SU-DHL-6 (cell line): Measurements from ENCODE around the gene FUT8.

Experiments
- H2AFZ ChIP-seq: fragments of 200-600 bp; sonication (generic); 2 replicates; pipeline ENCODE4 v1.6.1; 2014; ENCODE audit warnings: low read depth, mild to moderate bottlenecking, moderate library complexity, mixed read lengths, antibody characterized with exemption, low read length; ENCODE audit not compliant: severe bottlenecking
- H3F3A ChIP-seq: fragments of 200-600 bp; shearing (Covaris generic); 2 replicates; pipeline ENCODE4 v1.6.0; 2016; ENCODE audit warnings: antibody characterized with exemption, mild to moderate bottlenecking; ENCODE audit not compliant: insufficient read depth
- H3K27ac ChIP-seq: fragments of 200-600 bp; sonication (generic); 2 replicates; pipeline ENCODE4 v1.5.1; 2016; ENCODE audit warnings: low read depth, mild to moderate bottlenecking, low read length, moderate library complexity, mixed read lengths
- H3K27me3 ChIP-seq: fragments of 200-600 bp; sonication (generic), shearing (Covaris generic); 2 replicates; pipeline ENCODE4 v1.6.0; 2014; ENCODE audit warnings: mild to moderate bottlenecking, low read length
- H3K36me3 ChIP-seq: fragments of 200-600 bp; sonication (generic); 2 replicates; pipeline ENCODE4 v1.6.1; 2014; ENCODE audit warnings: mild to moderate bottlenecking, low read length, mixed read lengths
- H3K4me2 ChIP-seq: fragments of 300-600, 200-600 bp; shearing (Covaris generic), sonication (generic); 2 replicates; pipeline ENCODE4 v1.6.0; 2014; ENCODE audit warnings: low read length, low read depth, mild to moderate bottlenecking; ENCODE audit not compliant: poor library complexity, severe bottlenecking
- H3K4me3 ChIP-seq: fragments of 200-600 bp; sonication (generic); 2 replicates; pipeline ENCODE4 v1.5.1; 2014; ENCODE audit warnings: antibody characterized with exemption, low read length, mild to moderate bottlenecking, mixed read lengths; ENCODE audit not compliant: insufficient read depth, poor library complexity, severe bottlenecking
- H3K79me2 ChIP-seq: fragments of 200-600 bp; sonication (generic); 2 replicates; pipeline ENCODE4 v1.6.1; 2014; ENCODE audit warnings: mild to moderate bottlenecking, low read length, moderate library complexity; ENCODE audit not compliant: insufficient read depth
- H3K9ac ChIP-seq: fragments of 200-600 bp; sonication (generic); 2 replicates; pipeline ENCODE4 v1.7.0; 2014; ENCODE audit warnings: mild to moderate bottlenecking, low read length
- H3K9me2 ChIP-seq: fragments of 200-600 bp; sonication (generic); replicated peaks from 2 replicates; pipeline ENCODE4 v1.6.1; 2014; ENCODE audit warnings: low read length; ENCODE audit not compliant: insufficient read depth
- H3K9me3 ChIP-seq: fragments of 200-600 bp; sonication (generic); 2 replicates; pipeline ENCODE4 v1.6.1; 2014; ENCODE audit warnings: low read length, mixed read lengths; ENCODE audit not compliant: insufficient read depth
- H4K20me1 ChIP-seq: fragments of 200-600 bp; sonication (generic); 2 replicates; pipeline ENCODE4 v1.6.1; 2014; ENCODE audit warnings: low read depth, mild to moderate bottlenecking, antibody characterized with exemption, low read length, moderate library complexity, mixed read lengths
- EZH2phosphoT487 ChIP-seq: fragments of 200-600 bp; sonication (generic), shearing (Covaris generic); conservative IDR thresholded peaks from 2 replicates; pipeline ENCODE4 v1.6.1; 2018; ENCODE audit warnings: mild to moderate bottlenecking, antibody characterized with exemption, low read length, moderate library complexity, mixed read lengths
- TF ChIP-seq, protein P1 (sequence below): fragments of 200-600 bp; sonication (generic); IDR thresholded peaks from one replicate; pipeline ENCODE4 v1.5.1; 2017; ENCODE audit warnings: antibody characterized with exemption, mild to moderate bottlenecking, low read length, moderate library complexity; ENCODE audit not compliant: insufficient read depth, poor library complexity, severe bottlenecking

Gene FUT8

GRCh38 chr14:65456247-65456646 lies 43.7 kb downstream of the FUT8 start:
- Histone ChIP-seq H3K9me2 (no peaks in the 10 kb centered on the region), H3K79me2 (peaks cover 53% of the 10 kb centered on the region), H3F3A (0 out of 2 replicates have a peak, but pooled peaks cover 3% of the 10 kb centered on the region), H3K27ac (no peak overlapping the region), H4K20me1 (no peaks in the 10 kb centered on the region), H3K4me3 (no peak overlapping the region), H3K27me3 (no peaks in the 10 kb centered on the region), H2AFZ (no peak overlapping the region), H3K9ac (no peak overlapping the region), H3K9me3 (peaks cover 11% of the 10 kb centered on the region; the same call in 1 of the 2 replicates), H3K36me3 (peaks cover 30% of the 10 kb centered on the region), H3K4me2 (no peak overlapping the region)
- TF ChIP-seq EZH2phosphoT487: no peak
- TF ChIP-seq, protein P1, sequence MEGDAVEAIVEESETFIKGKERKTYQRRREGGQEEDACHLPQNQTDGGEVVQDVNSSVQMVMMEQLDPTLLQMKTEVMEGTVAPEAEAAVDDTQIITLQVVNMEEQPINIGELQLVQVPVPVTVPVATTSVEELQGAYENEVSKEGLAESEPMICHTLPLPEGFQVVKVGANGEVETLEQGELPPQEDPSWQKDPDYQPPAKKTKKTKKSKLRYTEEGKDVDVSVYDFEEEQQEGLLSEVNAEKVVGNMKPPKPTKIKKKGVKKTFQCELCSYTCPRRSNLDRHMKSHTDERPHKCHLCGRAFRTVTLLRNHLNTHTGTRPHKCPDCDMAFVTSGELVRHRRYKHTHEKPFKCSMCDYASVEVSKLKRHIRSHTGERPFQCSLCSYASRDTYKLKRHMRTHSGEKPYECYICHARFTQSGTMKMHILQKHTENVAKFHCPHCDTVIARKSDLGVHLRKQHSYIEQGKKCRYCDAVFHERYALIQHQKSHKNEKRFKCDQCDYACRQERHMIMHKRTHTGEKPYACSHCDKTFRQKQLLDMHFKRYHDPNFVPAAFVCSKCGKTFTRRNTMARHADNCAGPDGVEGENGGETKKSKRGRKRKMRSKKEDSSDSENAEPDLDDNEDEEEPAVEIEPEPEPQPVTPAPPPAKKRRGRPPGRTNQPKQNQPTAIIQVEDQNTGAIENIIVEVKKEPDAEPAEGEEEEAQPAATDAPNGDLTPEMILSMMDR: no peak

DNA sequence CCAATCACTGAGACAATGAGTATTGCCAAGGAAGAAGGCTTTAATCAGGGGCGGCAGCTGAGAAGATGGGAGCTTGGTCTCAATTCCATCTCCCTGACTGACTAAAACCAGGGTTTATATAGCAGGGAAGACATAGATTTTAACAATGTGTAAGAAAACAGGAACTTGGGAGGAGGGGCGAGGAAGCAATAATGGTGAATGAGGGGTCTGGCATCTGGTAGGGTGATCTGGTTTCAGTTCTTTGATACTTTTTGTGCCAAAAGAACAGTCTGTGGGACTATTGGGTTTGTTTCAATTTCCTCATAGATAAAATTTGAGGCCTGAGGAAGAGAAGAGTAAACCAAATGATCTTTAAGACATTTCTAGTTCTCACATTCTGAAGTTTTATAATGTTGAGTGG lies 49.2 kb downstream of the FUT8 start:
- TF ChIP-seq, protein P1: no peak
- no peak for TF ChIP-seq EZH2phosphoT487
- Histone ChIP-seq H3K9ac (no peak overlapping the region), H3K4me3 (no peak overlapping the region), H3K36me3 (peaks cover 7% of the 10 kb centered on the region; the same call in 1 of the 2 replicates), H3F3A (0 out of 2 replicates have a peak, but pooled peaks cover 3% of the 10 kb centered on the region), H3K27ac (no peak overlapping the region), H3K79me2 (peaks cover 30% of the 10 kb centered on the region), H4K20me1 (no peaks in the 10 kb centered on the region), H2AFZ (no peak overlapping the region), H3K9me2 (no peaks in the 10 kb centered on the region), H3K4me2 (no peak overlapping the region), H3K27me3 (no peaks in the 10 kb centered on the region), H3K9me3 (no peaks in the 10 kb centered on the region)

DNA sequence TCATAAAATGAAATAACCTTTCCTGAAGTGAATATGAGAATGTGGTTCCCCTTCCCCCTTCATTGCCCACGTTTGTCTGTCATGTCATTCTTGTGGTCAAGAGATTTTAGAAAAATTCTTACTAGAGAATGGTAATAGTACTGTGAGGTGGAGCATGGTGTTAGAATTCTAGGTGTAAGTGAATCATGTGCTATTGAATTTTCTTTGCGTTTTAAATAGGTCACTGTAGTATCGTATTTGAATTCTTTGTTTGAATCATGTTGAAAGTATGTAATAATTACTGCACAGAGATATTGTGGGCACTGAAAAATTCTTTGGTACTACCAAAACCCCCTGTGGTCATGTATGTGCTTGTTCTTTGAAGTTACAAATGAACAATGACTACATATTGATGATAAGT lies 49.9 kb downstream of the FUT8 start:
- no peaks in the 10 kb centered on the region for H4K20me1 ChIP-seq

More for the DNA sequence above, 49.9 kb downstream of the FUT8 start:
- no peak overlapping the region for H3K9ac ChIP-seq
- H3K36me3 ChIP-seq: peaks cover 4% of the 10 kb centered on the region; the same call in 1 of the 2 replicates
- no peaks in the 10 kb centered on the region for H3K27me3 ChIP-seq
- 0 out of 2 replicates have a peak, but pooled peaks cover 3% of the 10 kb centered on the region for H3F3A ChIP-seq
- H3K27ac ChIP-seq: no peak overlapping the region
- no peaks in the 10 kb centered on the region for H3K9me2 ChIP-seq
- no peaks in the 10 kb centered on the region for H3K9me3 ChIP-seq
- H2AFZ ChIP-seq: no peak overlapping the region
- H3K79me2 ChIP-seq: peaks cover 31% of the 10 kb centered on the region
- H3K4me2 ChIP-seq: no peak overlapping the region
- no peak overlapping the region for H3K4me3 ChIP-seq
- TF ChIP-seq, protein P1: no peak
- TF ChIP-seq EZH2phosphoT487: no peak
